ENCODE measurements around the gene COL28A1.

Gene COL28A1

GRCh38 chr7:7347045-7347444 is 188.6 kb downstream of the COL28A1 start:
- no peak for TF ChIP-seq CTCF (IDR thresholded peaks at IDR 0.05; ENCODE audit: low read depth, low read length, missing control alignments)
- DNase-seq (ENCODE audit: low read depth): no peak
- no peak overlapping the region for H3K4me3 ChIP-seq (ENCODE audit: low read depth, low read length)
- in situ Hi-C loops (cut with HindIII; ENCODE audit: low sequenced_read_pairs): no loop called here

GRCh38 chr7:7344583-7344982 is 191.1 kb downstream of the COL28A1 start:
- no peak for TF ChIP-seq CTCF (IDR thresholded peaks at IDR 0.05; ENCODE audit: low read depth, low read length, missing control alignments)
- no peak for DNase-seq (ENCODE audit: low read depth)
- no peak overlapping the region for H3K4me3 ChIP-seq (ENCODE audit: low read depth, low read length)
- in situ Hi-C loops (cut with HindIII; ENCODE audit: low sequenced_read_pairs): no loop called here

- TF ChIP-seq CTCF (IDR thresholded peaks at IDR 0.05; ENCODE audit: low read depth, low read length, missing control alignments): no peak
- DNase-seq (ENCODE audit: low read depth): no peak
- H3K4me3 ChIP-seq (ENCODE audit: low read depth, low read length): no peak overlapping the region
- in situ Hi-C loops (cut with HindIII; ENCODE audit: low sequenced_read_pairs): no loop called here
Observed at GRCh38 chr7:7335909-7336308, 199.8 kb downstream of the COL28A1 start.

GRCh38 chr7:7335215-7335614 is 200.5 kb downstream of the COL28A1 start:
- no peak for TF ChIP-seq CTCF (IDR thresholded peaks at IDR 0.05; ENCODE audit: low read depth, low read length, missing control alignments)
- in situ Hi-C loops (cut with HindIII; ENCODE audit: low sequenced_read_pairs): no loop called here
- DNase-seq (ENCODE audit: low read depth): no peak
- no peak overlapping the region for H3K4me3 ChIP-seq (ENCODE audit: low read depth, low read length)

GRCh38 chr7:7333610-7334009 is 202.1 kb downstream of the COL28A1 start:
- in situ Hi-C loops (cut with HindIII; ENCODE audit: low sequenced_read_pairs): no loop called here
- TF ChIP-seq CTCF (IDR thresholded peaks at IDR 0.05; ENCODE audit: low read depth, low read length, missing control alignments): no peak
- no peak for DNase-seq (ENCODE audit: low read depth)
- H3K4me3 ChIP-seq (ENCODE audit: low read depth, low read length): no peak overlapping the region

GRCh38 chr7:7331523-7331922 is 204.2 kb downstream of the COL28A1 start:
- in situ Hi-C loops (cut with HindIII; ENCODE audit: low sequenced_read_pairs): no loop called here
- DNase-seq (ENCODE audit: low read depth): no peak
- H3K4me3 ChIP-seq (ENCODE audit: low read depth, low read length): no peak overlapping the region
- TF ChIP-seq CTCF (IDR thresholded peaks at IDR 0.05; ENCODE audit: low read depth, low read length, missing control alignments): no peak

- in situ Hi-C loops (cut with HindIII; ENCODE audit: low sequenced_read_pairs): no loop called here
- no peak overlapping the region for H3K4me3 ChIP-seq (ENCODE audit: low read depth, low read length)
- DNase-seq (ENCODE audit: low read depth): no peak
- no peak for TF ChIP-seq CTCF (IDR thresholded peaks at IDR 0.05; ENCODE audit: low read depth, low read length, missing control alignments)
Observed at GRCh38 chr7:7330997-7331396, 204.7 kb downstream of the COL28A1 start.

All from astrocyte of the cerebellum (primary cell).